Measurements from ENCODE around the gene FAM167B. TPM values are rescaled to one million over a fixed set of nuclear protein-coding genes. Genes with fewer than 3 reads are reported as not detected.

Gene FAM167B
- total RNA-seq, 3 donors from 2014 or later (not counting 1 experiment from before 2014, with no cell fraction given) = 0.54 to 1.3 (median 0.80) TPM

- H3K27me3 Mint-ChIP-seq (ENCODE audit: low read depth in 2 of 2) = no peaks in the 10 kb centered on the region
- H3K36me3 Mint-ChIP-seq = peaks cover under 1% of the 10 kb centered on the region
- H3K36me3 ChIP-seq (ENCODE audit: control insufficient read depth, insufficient read depth, low read length) = peaks cover 44% of the 10 kb centered on the region
- 26% methylated on average over 10 of the region's 10 CpGs for WGBS (ENCODE audit: insufficient coverage)
- intact Hi-C loops (cut with micrococcal nuclease) = no loop called here
- peak overlapping the region; percentile 52 for H3K27ac ChIP-seq (ENCODE audit: low read length)
- no peaks in the 10 kb centered on the region for H3K9me3 Mint-ChIP-seq
- TF ChIP-seq CTCF (IDR thresholded peaks at IDR 0.05) = no peak
- H3K27me3 ChIP-seq (ENCODE audit: control insufficient read depth, insufficient read depth, low read length) = no peaks in the 10 kb centered on the region
- peak; percentile 43 to 88 for DNase-seq
- H3K4me1 ChIP-seq (ENCODE audit: control insufficient read depth, insufficient read depth, low read length) = peaks cover 53% of the 10 kb centered on the region
- H3K4me3 ChIP-seq (ENCODE audit: low read length) = no peak overlapping the region
- no peaks in the 10 kb centered on the region for H3K9me3 ChIP-seq (ENCODE audit: control insufficient read depth, insufficient read depth, low read length)
- peak overlapping the region; percentile 68 for H3K4me3 Mint-ChIP-seq
- peak overlapping the region; percentile 90 to 91 for H3K27ac Mint-ChIP-seq
- peaks cover 32 to 49% of the 10 kb centered on the region in 2 donors for H3K4me1 Mint-ChIP-seq
- ATAC-seq = peak; percentile 62 to 81 (median 80)
Measured at GRCh38 chr1:32273391-32274208, 26.6 kb downstream of the FAM167B start.

- TF ChIP-seq CTCF (IDR thresholded peaks at IDR 0.05) = no peak
- no peaks in the 10 kb centered on the region for H3K27me3 ChIP-seq (ENCODE audit: control insufficient read depth, insufficient read depth, low read length)
- H3K4me3 ChIP-seq (ENCODE audit: low read length) = no peak overlapping the region
- DNase-seq (no peak), ATAC-seq (no peak)
- peaks cover 12% of the 10 kb centered on the region for H3K36me3 Mint-ChIP-seq
- intact Hi-C loops (cut with micrococcal nuclease) = no loop called here
- no peaks in the 10 kb centered on the region for H3K27me3 Mint-ChIP-seq (ENCODE audit: low read depth in 2 of 2)
- H3K9me3 ChIP-seq (ENCODE audit: control insufficient read depth, insufficient read depth, low read length) = no peaks in the 10 kb centered on the region
- peak overlapping the region; percentile 90 to 91 for H3K27ac Mint-ChIP-seq
- peak overlapping the region; percentile 52 for H3K27ac ChIP-seq (ENCODE audit: low read length)
- H3K4me1 ChIP-seq (ENCODE audit: control insufficient read depth, insufficient read depth, low read length) = peaks cover 45% of the 10 kb centered on the region
- H3K4me3 Mint-ChIP-seq = no peak overlapping the region
- H3K36me3 ChIP-seq (ENCODE audit: control insufficient read depth, insufficient read depth, low read length) = peaks cover 56% of the 10 kb centered on the region
- 94% methylated on average over 31 of the region's 31 CpGs for WGBS (ENCODE audit: insufficient coverage)
- H3K9me3 Mint-ChIP-seq = no peaks in the 10 kb centered on the region
- H3K4me1 Mint-ChIP-seq = peaks cover 38 to 40% of the 10 kb centered on the region in 2 donors
Measured at GRCh38 chr1:32274646-32275340, 27.8 kb downstream of the FAM167B start.

GRCh38 chr1:32275424-32275823 is 28.4 kb downstream of the FAM167B start:
- H3K36me3 Mint-ChIP-seq = peaks cover 12% of the 10 kb centered on the region
- DNase-seq = peak in 1 of 2 donors; percentile 36
- H3K4me3 Mint-ChIP-seq = no peak overlapping the region
- H3K27ac ChIP-seq (ENCODE audit: low read length) = no peak overlapping the region
- no peaks in the 10 kb centered on the region for H3K27me3 Mint-ChIP-seq (ENCODE audit: low read depth in 2 of 2)
- no peaks in the 10 kb centered on the region for H3K27me3 ChIP-seq (ENCODE audit: control insufficient read depth, insufficient read depth, low read length)
- H3K9me3 ChIP-seq (ENCODE audit: control insufficient read depth, insufficient read depth, low read length) = no peaks in the 10 kb centered on the region
- peaks cover 38 to 39% of the 10 kb centered on the region in 2 donors for H3K4me1 Mint-ChIP-seq
- TF ChIP-seq CTCF (IDR thresholded peaks at IDR 0.05) = no peak
- H3K9me3 Mint-ChIP-seq = no peaks in the 10 kb centered on the region
- 56% methylated on average over 41 of the region's 41 CpGs for WGBS (ENCODE audit: insufficient coverage)
- intact Hi-C loops (cut with micrococcal nuclease) = no loop called here
- peaks cover 61% of the 10 kb centered on the region for H3K36me3 ChIP-seq (ENCODE audit: control insufficient read depth, insufficient read depth, low read length)
- H3K4me1 ChIP-seq (ENCODE audit: control insufficient read depth, insufficient read depth, low read length) = peaks cover 45% of the 10 kb centered on the region
- no peak overlapping the region for H3K4me3 ChIP-seq (ENCODE audit: low read length)
- no peak overlapping the region for H3K27ac Mint-ChIP-seq
- ATAC-seq = no peak
